OCI-LY7 (cell line): Measurements from ENCODE around the gene UFM1. TPM values are rescaled to one million over a fixed set of nuclear protein-coding genes. Genes with fewer than 3 reads are reported as not detected.

ENCODE experiments used
- BruUV-seq: library from RNA; stranded (reverse); fragments of 400-500 nt; replicated peaks from 2 replicates; lab custom pipeline; 2021; lab: Mats Ljungman, UMichigan
- CTCF ChIA-PET: fragments of 300-600 bp; sonication (Branson Sonifier 250); formaldehyde crosslinking; loops from one replicate; lab custom pipeline; 2022; ENCODE audit warnings: antibody characterized with exemption; ENCODE audit not compliant: unreplicated experiment; lab: Charles Lee
- POLR2A ChIA-PET: fragments of 300-600 bp; sonication (Branson Sonifier 250); formaldehyde crosslinking; loops from one replicate; lab custom pipeline; 2022; ENCODE audit warnings: antibody characterized with exemption; lab: Charles Lee
- DNase-seq: peaks from one replicate; pipeline ENCODE4 v3.0.0-alpha.2; 2015; ENCODE audit warnings: low spot score
- H2AFZ ChIP-seq: fragments of 200-600 bp; sonication (generic), shearing (Covaris generic); 2 replicates; pipeline ENCODE4 v1.6.1; 2014; ENCODE audit warnings: mild to moderate bottlenecking, antibody characterized with exemption, low read length, moderate library complexity
- H3K27ac ChIP-seq: fragments of 200-600 bp; sonication (generic); 2 replicates; pipeline ENCODE4 v1.5.1; 2014; ENCODE audit warnings: mixed run types, low read depth, mild to moderate bottlenecking, moderate library complexity, low read length, inconsistent platforms; ENCODE audit not compliant: poor library complexity, severe bottlenecking
- H3K36me3 ChIP-seq: fragments of 200-600 bp; sonication (generic); 2 replicates; pipeline ENCODE4 v1.6.1; 2014; ENCODE audit warnings: mild to moderate bottlenecking, antibody characterized with exemption, low read length, moderate library complexity, mixed read lengths; ENCODE audit not compliant: insufficient read depth
- H3K4me1 ChIP-seq: fragments of 200-600 bp; sonication (generic); 2 replicates; pipeline ENCODE4 v1.5.1; 2014; ENCODE audit warnings: mild to moderate bottlenecking, low read length; ENCODE audit not compliant: insufficient read depth, poor library complexity, severe bottlenecking
- H3K4me2 ChIP-seq: fragments of 200-600 bp; sonication (generic); 2 replicates; pipeline ENCODE4 v1.6.1; 2014; ENCODE audit warnings: mild to moderate bottlenecking, low read length
- H3K4me3 ChIP-seq: fragments of 200-600 bp; sonication (generic); 2 replicates; pipeline ENCODE4 v1.5.1; 2014; ENCODE audit warnings: mild to moderate bottlenecking, low read depth, low read length; ENCODE audit not compliant: poor library complexity, severe bottlenecking
- H3K79me2 ChIP-seq: fragments of 200-600 bp; sonication (generic); 2 replicates; pipeline ENCODE4 v1.6.1; 2016; ENCODE audit warnings: low read depth, mild to moderate bottlenecking, low read length, moderate library complexity, mixed read lengths; ENCODE audit not compliant: insufficient read depth
- H3K9me2 ChIP-seq: fragments of 200-600 bp; sonication (generic); 2 replicates; pipeline ENCODE4 v1.6.1; 2016; ENCODE audit warnings: mild to moderate bottlenecking, low read length, mixed read lengths; ENCODE audit not compliant: insufficient read depth
- H3K9me3 ChIP-seq: fragments of 200-600 bp; sonication (generic); 2 replicates; pipeline ENCODE4 v1.6.1; 2014; ENCODE audit warnings: mild to moderate bottlenecking, mixed run types, low read length, mixed read lengths
- H4K20me1 ChIP-seq: fragments of 200-600 bp; sonication (generic); 2 replicates; pipeline ENCODE4 v1.6.1; 2014; ENCODE audit warnings: mild to moderate bottlenecking, antibody characterized with exemption, low read length, moderate library complexity, mixed read lengths; ENCODE audit not compliant: insufficient read depth
- EZH2phosphoT487 ChIP-seq: fragments of 200-600 bp; sonication (generic); IDR thresholded peaks from 2 replicates; pipeline ENCODE4 v1.6.1; 2018; ENCODE audit warnings: low read depth, borderline replicate concordance, mild to moderate bottlenecking, mixed run types, antibody characterized with exemption, low read length, moderate library complexity, mixed read lengths
- intact Hi-C: fragments of 100-400 bp; cut with micrococcal nuclease; formaldehyde crosslinking; loops from one replicate; pipeline ENCODE4 v1.10.0; 2022; ENCODE audit not compliant: unreplicated experiment
- total RNA-seq, 2 experiments: library from RNA; depleted of rRNA in 1 of 2; stranded (reverse); fragments of >200 nt in 1 of 2; shearing (Covaris generic) in 1 of 2; gene quantifications; 2 replicates each; pipeline ENCODE4 v1.2.3, GENCODE V29; 2014 to 2022
- TF ChIP-seq, protein P1 (sequence below): fragments of 200-600 bp; sonication (generic); conservative IDR thresholded peaks from 2 replicates; pipeline ENCODE4 v1.5.1; 2014; ENCODE audit warnings: mild to moderate bottlenecking, antibody characterized with exemption, low read length, moderate library complexity, mixed read lengths

Gene UFM1
- total RNA-seq, 2 experiments from 2014 or later: 33.3 to 46.9 TPM

DNA sequence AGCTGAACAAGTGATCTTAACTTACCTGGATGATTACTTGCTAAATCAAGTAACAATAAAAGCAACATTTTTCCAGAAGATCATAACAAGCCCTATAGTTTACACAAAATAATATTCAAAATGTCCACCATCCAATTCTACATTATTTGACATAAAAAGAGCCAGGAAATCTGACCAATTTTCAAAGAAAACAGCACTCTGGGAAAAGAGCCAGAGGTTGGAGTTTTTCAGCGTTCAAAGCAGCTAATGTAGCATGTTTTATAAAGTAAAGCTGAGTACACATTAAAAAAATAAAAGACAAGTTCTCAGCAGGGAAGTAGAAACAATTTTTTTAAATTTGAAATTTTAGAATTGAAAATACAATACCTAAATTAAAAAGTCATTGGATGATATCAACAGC is 62.6 kb downstream of the UFM1 start:
- Histone ChIP-seq H2AFZ (no peak overlapping the region), H3K9me3 (no peaks in the 10 kb centered on the region), H3K36me3 (no peaks in the 10 kb centered on the region), H3K79me2 (no peaks in the 10 kb centered on the region), H3K4me2 (no peak overlapping the region), H3K4me3 (no peak overlapping the region), H3K9me2 (no peaks in the 10 kb centered on the region), H3K4me1 (no peaks in the 10 kb centered on the region), H3K27ac (no peak overlapping the region), H4K20me1 (no peaks in the 10 kb centered on the region)
- CTCF ChIA-PET: no interaction called here
- no peak for DNase-seq
- intact Hi-C loops: no loop called here
- TF ChIP-seq EZH2phosphoT487: no peak
- TF ChIP-seq, protein P1, sequence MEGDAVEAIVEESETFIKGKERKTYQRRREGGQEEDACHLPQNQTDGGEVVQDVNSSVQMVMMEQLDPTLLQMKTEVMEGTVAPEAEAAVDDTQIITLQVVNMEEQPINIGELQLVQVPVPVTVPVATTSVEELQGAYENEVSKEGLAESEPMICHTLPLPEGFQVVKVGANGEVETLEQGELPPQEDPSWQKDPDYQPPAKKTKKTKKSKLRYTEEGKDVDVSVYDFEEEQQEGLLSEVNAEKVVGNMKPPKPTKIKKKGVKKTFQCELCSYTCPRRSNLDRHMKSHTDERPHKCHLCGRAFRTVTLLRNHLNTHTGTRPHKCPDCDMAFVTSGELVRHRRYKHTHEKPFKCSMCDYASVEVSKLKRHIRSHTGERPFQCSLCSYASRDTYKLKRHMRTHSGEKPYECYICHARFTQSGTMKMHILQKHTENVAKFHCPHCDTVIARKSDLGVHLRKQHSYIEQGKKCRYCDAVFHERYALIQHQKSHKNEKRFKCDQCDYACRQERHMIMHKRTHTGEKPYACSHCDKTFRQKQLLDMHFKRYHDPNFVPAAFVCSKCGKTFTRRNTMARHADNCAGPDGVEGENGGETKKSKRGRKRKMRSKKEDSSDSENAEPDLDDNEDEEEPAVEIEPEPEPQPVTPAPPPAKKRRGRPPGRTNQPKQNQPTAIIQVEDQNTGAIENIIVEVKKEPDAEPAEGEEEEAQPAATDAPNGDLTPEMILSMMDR: no peak
- POLR2A ChIA-PET: interaction anchor here (0.5 to 1.6 kb wide), 2 partner anchors 24 to 257 kb away, joined by 3 to 4 read pairs; no protein-coding TSS in a partner anchor
- no TSS peak for BruUV-seq
